OCI-LY7 (cell line): ENCODE results near the gene RMND5A.

Source experiments
- CTCF ChIP-seq: fragments of 200-600 bp; sonication (generic); conservative IDR thresholded peaks from 2 replicates; pipeline ENCODE4 v1.5.1; 2014; ENCODE audit warnings: mild to moderate bottlenecking, antibody characterized with exemption, low read length, moderate library complexity, mixed read lengths
- EZH2phosphoT487 ChIP-seq: fragments of 200-600 bp; sonication (generic); IDR thresholded peaks from 2 replicates; pipeline ENCODE4 v1.6.1; 2018; ENCODE audit warnings: low read depth, borderline replicate concordance, mild to moderate bottlenecking, mixed run types, antibody characterized with exemption, low read length, moderate library complexity, mixed read lengths

- no peak for TF ChIP-seq CTCF
- no peak for TF ChIP-seq EZH2phosphoT487
Measured at GRCh38 chr2:86794861-86795260, 74.8 kb downstream of the RMND5A start.
